LoVo (cell line): ENCODE measurements around the gene SALL3.

Experiments
- DNase-seq: peaks from one replicate; pipeline ENCODE4 v3.0.0-alpha.2; 2016; ENCODE audit warnings: low spot score

SALL3 gene

DNA sequence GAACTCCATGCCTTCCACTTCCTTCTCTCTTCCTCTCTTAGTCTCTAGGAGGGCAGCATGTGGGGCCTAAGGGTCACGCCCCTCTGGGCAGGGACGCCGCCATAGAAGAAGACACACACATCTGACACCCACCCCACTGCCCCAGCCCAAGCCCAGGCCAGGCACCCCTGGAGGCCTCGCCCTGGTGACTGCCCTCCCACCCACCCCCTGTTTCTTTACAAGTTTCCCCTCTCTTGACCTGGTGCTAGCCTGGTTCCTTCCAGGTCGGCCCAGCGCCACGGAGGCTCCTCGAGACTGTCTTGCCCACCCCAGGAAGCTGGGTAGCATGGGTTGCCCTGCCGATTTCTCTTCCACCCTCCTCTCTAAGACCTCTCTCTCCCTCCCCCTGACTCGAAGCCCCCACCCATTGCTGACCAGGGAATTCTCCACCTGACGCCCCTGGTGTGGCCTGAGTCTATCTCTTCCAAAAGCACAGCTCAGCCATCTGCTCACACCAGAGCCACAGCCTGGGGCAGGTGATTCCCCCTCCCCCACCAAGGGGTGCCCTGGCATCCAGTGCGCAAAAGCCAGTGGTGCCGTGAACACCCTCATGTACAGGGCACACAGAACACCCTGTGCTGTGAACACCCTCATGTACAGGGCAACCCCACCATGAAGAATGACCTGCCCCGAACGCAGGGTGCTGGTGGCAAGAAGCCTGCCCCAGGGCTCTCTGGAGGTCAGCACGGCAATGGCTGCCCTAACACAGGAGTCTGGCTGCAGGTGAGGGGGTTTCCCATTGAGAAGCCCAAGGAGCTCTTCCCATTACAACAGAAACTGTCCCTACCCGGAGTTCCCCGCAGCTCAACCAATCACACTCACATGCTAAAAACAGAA is 13.5 kb upstream of the SALL3 start:
- DNase-seq = no peak

DNA sequence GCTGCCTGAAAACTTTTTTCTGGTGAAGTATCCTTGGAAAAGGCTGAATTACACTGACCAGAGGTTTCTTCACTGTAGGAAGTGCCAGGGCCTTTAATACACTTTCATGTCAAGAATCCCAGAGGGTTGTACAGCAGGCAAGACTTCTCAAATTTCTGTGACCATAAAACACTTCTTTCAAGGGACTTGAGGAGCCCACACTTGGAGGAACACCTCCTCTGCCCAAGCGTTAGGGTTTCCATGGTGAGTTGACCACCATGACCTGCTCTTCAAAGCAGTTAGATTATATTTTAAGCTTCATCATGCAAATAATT is 12.9 kb upstream of the SALL3 start:
- no peak for DNase-seq

DNA sequence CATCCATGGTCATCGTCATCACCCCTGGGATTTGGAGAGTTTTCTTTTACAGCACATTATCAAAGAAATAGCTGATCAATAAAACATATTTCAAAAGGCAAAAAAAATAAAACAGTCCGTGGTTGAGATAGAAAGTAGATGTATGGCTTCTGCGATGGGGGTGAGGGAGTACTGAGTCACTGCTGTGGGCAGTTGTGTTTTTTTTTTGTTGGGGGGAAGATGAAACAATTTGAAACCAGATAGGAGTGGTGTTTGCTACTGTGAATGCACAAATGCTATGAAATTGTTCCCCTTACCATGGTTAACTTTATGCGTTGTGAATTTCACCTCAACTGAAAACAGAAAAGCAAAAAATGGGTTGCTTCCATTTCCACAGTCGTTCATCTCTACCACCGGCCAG is 11.9 kb upstream of the SALL3 start:
- DNase-seq = no peak

GRCh38 chr18:78969574-78970315 is 9.9 kb upstream of the SALL3 start:
- no peak for DNase-seq

DNA sequence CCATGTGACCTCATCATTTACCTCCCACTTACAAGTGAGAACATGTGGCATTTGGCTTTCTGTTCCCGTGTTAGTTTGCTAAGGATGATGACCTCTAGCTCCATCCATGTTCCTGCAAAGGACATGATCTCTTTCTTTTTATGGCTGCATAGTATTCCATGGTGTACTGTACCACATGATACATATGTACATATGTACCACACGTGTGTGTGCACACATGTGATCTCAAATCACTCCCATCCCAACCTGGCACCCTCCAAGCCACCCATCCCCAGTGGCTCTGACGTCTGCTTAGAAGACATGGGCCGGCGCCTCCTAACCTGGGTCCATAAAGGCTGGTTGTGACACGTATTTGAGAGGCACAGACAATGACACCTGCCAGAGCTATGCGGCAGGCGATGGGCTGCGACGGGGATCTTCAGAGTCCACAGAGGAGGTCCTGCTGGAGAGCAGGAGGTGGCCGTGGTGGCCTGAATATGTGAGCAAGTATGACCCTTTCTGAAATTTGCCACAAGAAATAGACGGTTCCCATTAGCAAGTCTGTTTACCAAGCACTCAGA is 8.8 kb upstream of the SALL3 start:
- no peak for DNase-seq

DNA sequence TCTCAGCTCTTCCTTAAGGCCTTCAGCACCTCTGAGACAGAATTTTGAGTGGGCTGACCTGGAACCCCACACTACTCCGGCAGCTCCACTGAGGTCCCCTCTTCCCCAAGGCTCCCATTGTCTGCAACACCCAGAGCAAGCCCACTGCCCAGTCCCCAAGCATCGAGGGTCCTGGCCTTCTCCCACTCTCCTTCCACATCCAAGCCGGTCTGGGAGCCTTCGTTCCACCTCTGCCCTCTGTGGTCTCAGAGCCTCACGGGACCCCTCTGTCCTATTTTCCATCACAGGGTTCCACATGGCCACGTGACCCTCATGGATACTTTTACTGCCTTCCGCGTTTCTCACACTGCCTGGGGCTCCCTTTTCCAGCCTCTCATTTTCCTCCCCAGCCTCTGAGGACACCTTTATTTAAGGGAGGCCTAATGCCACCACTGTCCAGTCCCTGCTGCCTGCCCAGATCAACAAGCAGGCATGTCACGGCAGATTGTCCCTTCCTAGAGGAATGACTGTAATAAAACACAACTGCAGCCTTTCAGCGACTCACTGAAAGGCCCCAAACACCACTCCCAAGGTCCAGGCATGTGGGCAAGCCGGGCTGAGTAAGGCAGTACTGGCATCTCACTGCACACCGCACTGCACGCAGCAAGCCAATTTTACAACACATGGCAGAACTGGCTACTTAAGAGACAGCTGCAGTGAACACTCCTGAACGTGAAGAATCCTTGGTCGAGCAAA is 7.9 kb upstream of the SALL3 start:
- DNase-seq = no peak

- DNase-seq = no peak
Observed at GRCh38 chr18:78972385-78972918, 7.2 kb upstream of the SALL3 start.

DNA sequence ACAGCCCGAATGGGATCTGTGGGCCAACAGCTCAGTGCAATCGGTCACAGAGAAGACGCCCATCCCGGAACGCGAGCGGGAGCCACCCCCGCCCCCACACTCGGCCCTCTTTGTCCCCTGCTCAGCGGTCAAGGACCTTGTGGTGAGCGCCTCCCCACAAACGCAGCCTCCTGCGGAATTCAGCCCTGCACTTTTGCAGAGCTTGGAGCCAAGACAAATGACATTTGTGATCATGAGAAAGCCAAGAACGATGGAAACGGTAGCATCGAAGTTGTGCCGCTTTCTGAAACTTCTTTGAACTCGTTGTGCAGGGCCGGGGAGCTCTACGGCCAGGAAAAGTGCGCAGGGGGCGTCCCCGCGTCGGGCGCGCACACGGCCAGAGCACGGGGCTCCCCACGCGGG is 6.7 kb upstream of the SALL3 start:
- DNase-seq = no peak

DNA sequence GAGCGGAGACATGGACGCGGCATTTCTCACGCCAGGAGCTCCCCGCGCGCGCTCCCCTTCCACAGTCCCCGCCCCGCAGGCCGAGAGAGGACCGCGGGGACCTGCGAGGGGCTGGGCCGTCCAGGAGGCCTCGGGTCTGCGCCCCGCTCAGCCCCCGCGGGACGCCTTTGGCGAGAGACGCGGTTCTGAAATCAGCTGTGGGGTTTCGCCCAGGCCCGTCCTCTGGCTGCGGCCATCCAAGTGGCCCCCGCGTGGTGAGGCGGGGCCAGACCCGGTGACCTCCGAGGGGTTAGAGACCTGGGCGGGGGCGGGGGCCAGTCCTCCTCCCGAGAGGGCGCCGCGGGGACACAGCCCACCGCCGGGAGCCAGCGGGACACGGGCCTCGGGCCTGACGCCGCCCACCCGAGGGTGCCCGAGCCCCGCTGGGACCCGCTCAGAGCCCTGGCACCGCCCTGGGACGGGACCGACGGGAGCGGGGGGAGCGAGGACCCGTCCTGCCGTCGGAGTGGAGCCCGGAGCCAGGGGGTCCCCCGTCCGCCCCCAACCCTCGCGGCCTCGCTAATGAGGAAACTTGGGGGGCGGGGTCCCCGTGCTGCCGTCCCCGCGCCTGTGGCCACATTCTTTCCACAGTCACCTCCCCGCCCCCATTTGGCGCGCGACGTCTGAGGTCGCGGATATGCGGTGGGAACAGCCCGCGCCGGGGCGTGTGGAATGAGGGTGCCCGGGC is 6.1 kb upstream of the SALL3 start:
- DNase-seq = no peak

- DNase-seq = no peak
Observed at GRCh38 chr18:78974115-78974761, 5.4 kb upstream of the SALL3 start.

DNA sequence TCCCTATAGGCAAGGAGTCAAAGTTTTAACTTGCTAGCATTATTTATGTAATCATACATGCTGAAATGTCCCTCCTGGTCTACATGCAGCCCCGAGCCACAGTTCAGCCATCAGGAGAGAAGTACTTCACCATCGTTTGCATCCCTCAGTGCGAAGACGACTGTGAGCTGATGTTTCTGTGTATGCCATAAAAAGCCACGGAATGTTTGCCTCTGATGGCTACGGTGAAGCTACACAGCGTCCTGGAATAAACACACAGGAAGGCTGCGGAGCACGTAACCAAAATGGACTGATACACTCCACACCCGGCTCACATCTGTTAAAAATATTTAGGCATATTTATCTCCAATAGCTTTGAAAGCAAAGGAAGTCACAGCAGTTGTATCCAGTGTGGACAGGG is 4.3 kb upstream of the SALL3 start:
- no peak for DNase-seq

DNA sequence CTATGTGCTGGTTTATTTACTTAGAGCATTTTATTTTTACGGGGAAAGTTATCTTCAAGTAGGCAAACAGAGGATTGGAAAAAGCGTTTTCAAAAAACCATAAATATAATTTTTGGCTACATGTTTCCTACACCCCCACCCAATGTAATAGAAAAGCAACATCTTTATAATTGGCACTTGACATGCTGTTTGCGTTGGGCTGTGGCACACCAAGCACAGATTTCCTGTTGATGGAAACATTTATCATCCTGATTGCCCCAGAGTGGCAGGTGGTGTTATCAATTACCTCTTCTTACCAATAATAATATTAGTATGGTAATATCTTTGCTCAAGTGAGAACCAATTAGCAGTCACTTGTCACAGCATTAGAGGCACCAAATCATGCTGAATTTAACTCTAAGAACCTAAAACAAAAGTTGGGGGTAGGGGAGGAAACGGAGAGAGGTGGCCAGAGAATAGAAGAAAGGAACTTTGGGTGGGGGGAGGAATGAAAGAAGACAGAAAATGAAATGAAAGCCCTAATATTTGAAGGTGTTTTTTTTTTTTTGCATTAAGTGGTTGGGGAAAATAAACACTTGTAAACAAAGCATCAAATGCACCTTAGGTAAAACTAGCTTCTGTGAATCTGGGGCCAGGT is 3.8 kb upstream of the SALL3 start:
- no peak for DNase-seq

DNA sequence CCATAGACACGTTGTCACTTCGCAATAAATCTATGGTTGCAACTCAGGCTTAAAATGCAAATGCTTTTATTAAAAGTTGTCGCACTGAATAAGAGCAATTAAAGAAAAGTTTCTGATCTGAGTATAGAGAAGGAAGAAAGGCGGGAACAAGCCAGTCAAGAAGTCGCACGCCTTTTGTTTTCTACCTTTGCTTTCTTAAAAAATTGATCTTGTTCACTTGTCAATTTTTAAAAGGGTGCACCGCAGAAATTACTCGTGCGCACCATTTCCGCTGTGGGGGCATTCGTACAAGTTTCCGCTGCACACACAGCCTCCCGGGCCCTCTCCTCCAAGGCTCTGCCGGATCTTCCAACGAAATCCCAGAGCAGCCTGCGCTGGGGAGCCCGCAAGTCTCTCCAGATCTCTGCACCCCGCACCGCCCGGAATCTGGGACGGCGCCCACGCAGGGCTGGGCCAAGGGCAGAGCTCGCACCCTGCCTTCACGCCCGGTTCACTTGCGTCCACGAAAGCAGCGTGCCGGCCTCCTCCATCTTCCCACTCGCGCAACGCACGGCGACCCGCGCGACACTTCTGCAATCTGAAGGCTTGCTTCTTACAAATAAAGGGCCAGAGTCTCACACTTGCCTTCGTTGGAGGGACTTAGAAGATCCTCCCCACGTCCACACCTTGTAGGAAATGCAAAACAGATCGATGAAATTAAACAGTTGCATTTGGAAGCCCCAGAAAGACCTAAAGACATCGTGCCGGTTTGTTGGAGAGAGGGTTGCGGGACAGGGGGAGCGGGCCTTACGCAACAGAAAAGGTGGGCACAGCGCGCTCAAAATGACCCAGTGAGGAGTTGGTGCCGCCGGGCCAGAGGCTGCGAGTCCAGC is 2.6 kb upstream of the SALL3 start:
- no peak for DNase-seq

- DNase-seq = no peak
Observed at GRCh38 chr18:78977637-78978348, 1.8 kb upstream of the SALL3 start.

DNA sequence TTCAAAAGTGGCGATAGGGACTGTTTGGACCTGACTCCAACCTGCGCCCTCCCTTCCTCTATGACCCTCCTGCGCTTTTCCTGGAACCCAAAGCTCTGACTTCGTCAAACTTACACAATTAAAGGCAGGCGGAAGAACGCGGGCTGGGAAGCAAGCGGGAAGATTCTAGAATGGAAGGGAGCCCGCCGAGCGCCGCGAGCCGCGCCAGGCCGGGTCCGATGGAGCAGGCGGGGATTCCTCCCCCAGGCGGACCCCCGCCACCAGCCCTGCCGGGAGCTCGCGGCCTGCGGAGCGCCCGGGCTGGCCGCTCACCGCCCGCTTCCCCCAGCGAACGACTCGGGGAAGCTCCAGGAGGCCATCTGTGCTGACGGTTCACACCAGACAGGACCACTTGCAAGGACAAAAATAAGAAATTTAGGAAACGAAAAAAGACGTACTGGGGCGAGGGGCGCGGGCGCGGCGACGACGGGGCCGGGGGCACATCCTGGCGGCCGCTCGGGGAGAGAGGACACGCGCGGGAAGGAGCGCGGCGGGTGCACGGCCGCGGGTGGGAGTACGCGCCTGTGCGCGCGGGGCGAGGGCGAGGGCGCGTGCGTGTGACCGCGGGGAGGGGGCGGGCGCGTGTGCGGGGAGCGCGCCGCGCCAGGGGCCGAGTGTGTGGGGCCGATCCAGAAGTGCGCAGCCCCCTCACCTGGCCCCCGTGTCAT is 1.1 kb upstream of the SALL3 start:
- DNase-seq = no peak

GRCh38 chr18:78979056-78979729 is 425 bp upstream of the SALL3 start:
- DNase-seq = no peak

GRCh38 chr18:78980279-78980771 is 707 bp downstream of the SALL3 start:
- no peak for DNase-seq
